ENCODE measurements around the gene GFPT2.

GFPT2 gene

DNA sequence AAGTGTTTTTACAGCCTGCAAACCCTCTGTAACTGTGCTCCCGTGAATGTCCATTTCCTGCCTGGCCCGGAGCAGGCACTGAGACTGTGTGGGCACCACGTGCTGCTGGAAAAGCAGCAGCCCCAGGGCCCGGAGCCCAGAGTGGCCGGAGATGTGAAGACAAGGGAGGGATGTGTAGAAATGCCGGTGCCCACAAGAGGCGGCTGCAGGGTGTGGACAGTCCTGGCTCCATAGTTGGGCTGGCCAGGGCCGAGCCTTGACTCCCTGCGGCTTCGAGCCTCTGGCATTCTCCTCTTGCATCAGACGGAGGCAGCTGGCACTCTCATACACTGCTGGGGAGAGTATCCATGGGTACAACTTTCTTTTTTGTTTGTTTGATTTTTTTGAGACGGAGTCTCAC, 13.2 kb upstream of the GFPT2 start:
- Histone ChIP-seq H3K36me3 (no peaks in the 10 kb centered on the region), H3K4me1 (peaks cover 0 to 10% (median 4%) of the 10 kb centered on the region in 4 donors), H3K27ac (peak overlapping the region in 1 of 2 donors; percentile 32), H3K4me3 (no peak overlapping the region), H3K9me3 (no peaks in the 10 kb centered on the region), H3K27me3 (no peaks in the 10 kb centered on the region)
- TF ChIP-seq, protein P1, sequence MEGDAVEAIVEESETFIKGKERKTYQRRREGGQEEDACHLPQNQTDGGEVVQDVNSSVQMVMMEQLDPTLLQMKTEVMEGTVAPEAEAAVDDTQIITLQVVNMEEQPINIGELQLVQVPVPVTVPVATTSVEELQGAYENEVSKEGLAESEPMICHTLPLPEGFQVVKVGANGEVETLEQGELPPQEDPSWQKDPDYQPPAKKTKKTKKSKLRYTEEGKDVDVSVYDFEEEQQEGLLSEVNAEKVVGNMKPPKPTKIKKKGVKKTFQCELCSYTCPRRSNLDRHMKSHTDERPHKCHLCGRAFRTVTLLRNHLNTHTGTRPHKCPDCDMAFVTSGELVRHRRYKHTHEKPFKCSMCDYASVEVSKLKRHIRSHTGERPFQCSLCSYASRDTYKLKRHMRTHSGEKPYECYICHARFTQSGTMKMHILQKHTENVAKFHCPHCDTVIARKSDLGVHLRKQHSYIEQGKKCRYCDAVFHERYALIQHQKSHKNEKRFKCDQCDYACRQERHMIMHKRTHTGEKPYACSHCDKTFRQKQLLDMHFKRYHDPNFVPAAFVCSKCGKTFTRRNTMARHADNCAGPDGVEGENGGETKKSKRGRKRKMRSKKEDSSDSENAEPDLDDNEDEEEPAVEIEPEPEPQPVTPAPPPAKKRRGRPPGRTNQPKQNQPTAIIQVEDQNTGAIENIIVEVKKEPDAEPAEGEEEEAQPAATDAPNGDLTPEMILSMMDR (IDR thresholded peaks at IDR 0.05), result no peak
- DNase-seq, result peak; percentile 52 to 84
- intact Hi-C loops (cut with DNase I; ENCODE audit: low total_unique reads), result no loop called here

GRCh38 chr5:180365829-180366228, 12.7 kb upstream of the GFPT2 start:
- peaks cover 0 to 10% (median 4%) of the 10 kb centered on the region in 4 donors for H3K4me1 ChIP-seq
- no peak for DNase-seq
- no peaks in the 10 kb centered on the region for H3K27me3 ChIP-seq
- intact Hi-C loops (cut with DNase I; ENCODE audit: low total_unique reads), result no loop called here
- TF ChIP-seq, protein P1 (IDR thresholded peaks at IDR 0.05), result no peak
- H3K27ac ChIP-seq, result peak overlapping the region in 1 of 2 donors; percentile 32
- H3K36me3 ChIP-seq, result no peaks in the 10 kb centered on the region
- no peaks in the 10 kb centered on the region for H3K9me3 ChIP-seq
- no peak overlapping the region for H3K4me3 ChIP-seq

GRCh38 chr5:180364306-180364856, 11.2 kb upstream of the GFPT2 start:
- Histone ChIP-seq H3K4me1 (peaks cover 0 to 10% (median 4%) of the 10 kb centered on the region in 4 donors), H3K36me3 (no peaks in the 10 kb centered on the region), H3K4me3 (no peak overlapping the region), H3K9me3 (no peaks in the 10 kb centered on the region), H3K27me3 (no peaks in the 10 kb centered on the region), H3K27ac (no peak overlapping the region)
- intact Hi-C loops (cut with DNase I; ENCODE audit: low total_unique reads), result no loop called here
- no peak for DNase-seq
- TF ChIP-seq, protein P1 (IDR thresholded peaks at IDR 0.05), result no peak

GRCh38 chr5:180360078-180360957, 7.2 kb upstream of the GFPT2 start:
- H3K4me3 ChIP-seq, result no peak overlapping the region
- no peaks in the 10 kb centered on the region for H3K9me3 ChIP-seq
- no peak overlapping the region for H3K27ac ChIP-seq
- TF ChIP-seq, protein P1 (IDR thresholded peaks at IDR 0.05), result no peak
- intact Hi-C loops (cut with DNase I; ENCODE audit: low total_unique reads), result no loop called here
- no peaks in the 10 kb centered on the region for H3K36me3 ChIP-seq
- peaks cover 0 to 3% of the 10 kb centered on the region in 2 donors for H3K27me3 ChIP-seq
- H3K4me1 ChIP-seq, result no peaks in the 10 kb centered on the region
- no peak for DNase-seq

- DNase-seq, result no peak
- intact Hi-C loops (cut with DNase I; ENCODE audit: low total_unique reads), result no loop called here
- H3K4me1 ChIP-seq, result peaks cover 0 to 7% (median 5%) of the 10 kb centered on the region in 4 donors
- no peaks in the 10 kb centered on the region for H3K9me3 ChIP-seq
- peaks cover 0 to 7% of the 10 kb centered on the region in 2 donors for H3K27me3 ChIP-seq
- H3K4me3 ChIP-seq, result no peak overlapping the region
- H3K27ac ChIP-seq, result no peak overlapping the region
- no peaks in the 10 kb centered on the region for H3K36me3 ChIP-seq
- TF ChIP-seq, protein P1 (IDR thresholded peaks at IDR 0.05), result no peak
These were observed 5.6 kb upstream of the GFPT2 start for GRCh38 chr5:180358694-180359093.

Measured in tibial artery (tissue), 4 donors.